UCSD-AML1 (cell line): ENCODE measurements around the gene GSTP1.
A peak's percentile ranks its signal among the peaks of the same experiment; 100 is the strongest.
"Not testable (repeated sequence)": the region's sequence is repeated elsewhere in the genome, so short reads cannot be mapped to it uniquely, and the experiment has no call there.

ENCODE experiments used
- DNase-seq: peaks from one replicate; lab custom pipeline; 2025; ENCODE audit not compliant: unreplicated experiment; lab: John Stamatoyannopoulos, UW

The GSTP1 gene

GRCh38 chr11:67583247-67584204 is at the start of gene GSTP1:
Gene GSTP1, plus strand, starts transcription at chr11:67583812. Its CDS starts 32 bp downstream, at chr11:67583844.
- peak; percentile 78 for DNase-seq

DNA sequence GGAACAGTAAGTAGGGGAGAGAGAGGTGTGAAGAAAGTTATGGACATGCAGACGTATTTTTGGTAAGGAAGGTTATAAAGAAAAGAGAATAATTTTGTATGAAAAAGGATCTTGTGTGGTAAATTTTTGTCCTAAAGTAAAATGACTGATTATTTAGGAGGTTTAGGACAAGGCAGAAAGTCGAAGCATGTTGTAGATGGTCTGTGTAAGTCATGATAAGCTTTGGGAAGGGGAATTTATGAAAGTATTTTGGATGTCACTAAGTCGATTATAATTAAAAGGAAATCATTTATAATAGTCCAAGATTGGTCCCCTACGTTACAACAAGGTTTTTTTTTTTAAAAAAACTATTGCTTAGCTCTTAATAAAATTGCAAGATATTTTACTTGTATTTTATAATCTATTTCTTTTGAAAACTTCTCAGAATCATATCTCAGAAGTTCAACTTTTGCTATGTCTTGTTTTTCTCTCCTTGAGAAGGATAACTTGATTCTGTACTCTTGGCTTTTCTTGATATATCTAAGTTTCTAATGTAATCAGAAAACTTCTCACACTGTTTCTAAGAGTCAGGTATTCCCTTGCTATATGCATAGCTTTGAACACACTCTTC is 49.4 kb upstream of the GSTP1 start:
- no peak for DNase-seq

GRCh38 chr11:67535561-67535960 is 48.1 kb upstream of the GSTP1 start:
- DNase-seq: no peak

GRCh38 chr11:67538306-67538705 is 45.3 kb upstream of the GSTP1 start:
- DNase-seq: no peak

DNA sequence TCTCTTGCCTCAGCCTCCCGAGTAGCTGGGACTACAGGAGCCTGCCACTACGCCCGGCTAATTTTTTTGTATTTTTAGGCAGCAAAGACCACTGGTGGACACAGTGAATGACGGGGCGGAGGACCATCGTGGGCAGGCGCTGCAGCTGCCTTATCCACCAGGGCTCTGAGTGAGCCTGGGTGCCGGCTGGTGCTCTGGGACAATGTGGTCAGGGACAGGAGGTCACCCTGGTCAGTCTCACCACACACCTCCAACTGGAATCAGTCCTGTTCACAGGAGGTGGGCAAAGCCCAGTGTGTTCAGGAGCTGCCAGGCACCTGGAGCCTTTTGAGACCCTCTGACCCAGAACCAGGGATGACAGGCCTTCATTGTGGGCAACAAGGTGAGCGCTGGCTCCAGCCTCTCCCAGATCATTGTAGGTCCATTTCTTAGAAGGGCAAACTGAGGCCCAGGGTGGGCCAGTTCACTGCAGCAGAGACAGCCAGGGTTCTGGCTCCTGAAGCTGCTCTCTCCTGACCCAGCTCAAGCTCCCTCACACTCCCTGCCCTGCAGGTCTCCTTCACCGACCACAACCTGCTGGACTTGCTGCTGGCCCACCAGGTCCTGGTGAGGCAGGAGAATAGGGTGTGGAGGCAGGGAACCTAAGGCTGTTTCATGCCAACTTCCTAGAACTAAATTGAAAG is 44.6 kb upstream of the GSTP1 start:
- DNase-seq: no peak

DNA sequence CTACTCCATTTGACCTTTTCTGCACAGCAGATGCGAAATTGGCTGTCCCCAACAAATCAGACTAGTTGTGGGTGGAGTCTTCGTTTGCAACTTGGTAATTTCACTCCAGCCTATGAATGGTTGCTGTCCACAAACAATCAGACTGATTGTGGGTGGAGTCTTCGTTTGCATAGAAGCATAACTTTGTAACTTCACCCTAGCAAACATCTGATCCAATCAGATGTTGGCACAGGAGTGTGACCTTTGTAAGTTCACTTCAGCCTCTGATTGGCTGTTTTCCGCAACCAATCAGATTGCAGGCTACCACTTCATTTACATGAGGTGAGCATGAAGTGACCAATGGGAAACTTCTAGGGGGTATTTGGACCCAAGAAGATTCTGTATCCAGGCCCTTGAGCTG is 44.1 kb upstream of the GSTP1 start:
- no peak for DNase-seq

DNA sequence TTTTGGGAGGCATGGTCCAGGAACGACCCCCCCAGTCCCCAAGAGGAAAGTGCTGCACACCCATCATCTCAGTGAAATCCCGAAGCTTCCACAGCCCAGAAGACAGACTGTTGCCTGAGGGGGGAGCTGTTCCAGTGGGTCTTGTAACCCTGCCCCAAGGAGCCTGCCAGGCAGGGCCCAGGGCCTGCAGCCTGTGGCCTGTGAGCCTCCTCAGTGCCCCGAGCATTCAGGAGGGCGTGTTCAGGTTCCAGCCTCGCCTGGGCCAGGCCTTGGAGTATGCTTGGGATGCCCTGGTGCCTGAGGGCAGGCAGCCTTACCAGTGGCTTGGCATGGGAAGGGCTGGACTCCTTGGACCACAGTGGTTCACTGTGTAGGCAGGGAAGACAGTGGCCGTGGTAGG is 42.4 kb upstream of the GSTP1 start:
- no peak for DNase-seq

DNA sequence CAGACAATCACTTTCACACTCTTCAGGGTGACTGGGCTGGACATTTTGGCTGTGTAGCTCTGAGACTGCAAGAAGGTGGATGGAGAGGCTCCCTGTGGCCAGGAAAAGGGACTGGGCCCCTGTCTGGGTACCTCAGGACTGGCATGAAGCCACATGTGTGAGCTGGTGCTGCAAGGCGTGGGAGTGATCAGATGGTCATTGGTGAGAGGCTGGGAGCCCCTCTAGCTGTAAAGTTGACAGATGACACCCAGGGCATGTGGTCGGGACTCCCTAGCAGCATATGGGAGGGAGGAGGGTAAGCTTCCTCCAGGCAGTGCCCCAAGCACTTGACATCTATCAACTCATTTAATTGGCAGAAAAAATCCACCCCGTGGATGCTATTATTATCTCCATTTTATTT is 41.4 kb upstream of the GSTP1 start:
- no peak for DNase-seq

- no peak for DNase-seq
Observed at GRCh38 chr11:67542971-67543370, 40.6 kb upstream of the GSTP1 start.

DNA sequence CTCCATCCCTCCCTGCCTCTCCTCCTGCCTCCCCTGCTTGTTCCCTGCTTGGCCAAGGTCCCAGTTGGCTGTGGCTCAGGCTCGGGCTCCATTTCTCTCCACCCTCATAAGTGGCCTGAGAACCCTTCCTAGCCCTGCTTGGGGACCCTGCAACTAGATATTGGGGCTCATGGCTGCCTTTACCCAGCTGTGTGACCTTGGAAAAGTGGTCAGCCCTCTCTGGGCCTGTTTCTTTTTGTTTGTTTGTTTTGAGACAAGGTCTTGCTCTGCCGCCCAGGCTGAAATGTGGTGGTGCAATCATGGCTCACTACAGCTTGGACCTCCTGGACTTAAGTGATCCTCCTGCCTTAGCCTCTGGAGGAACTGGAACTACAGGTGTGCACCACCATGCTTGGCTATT is 40.0 kb upstream of the GSTP1 start:
- DNase-seq: no peak

DNA sequence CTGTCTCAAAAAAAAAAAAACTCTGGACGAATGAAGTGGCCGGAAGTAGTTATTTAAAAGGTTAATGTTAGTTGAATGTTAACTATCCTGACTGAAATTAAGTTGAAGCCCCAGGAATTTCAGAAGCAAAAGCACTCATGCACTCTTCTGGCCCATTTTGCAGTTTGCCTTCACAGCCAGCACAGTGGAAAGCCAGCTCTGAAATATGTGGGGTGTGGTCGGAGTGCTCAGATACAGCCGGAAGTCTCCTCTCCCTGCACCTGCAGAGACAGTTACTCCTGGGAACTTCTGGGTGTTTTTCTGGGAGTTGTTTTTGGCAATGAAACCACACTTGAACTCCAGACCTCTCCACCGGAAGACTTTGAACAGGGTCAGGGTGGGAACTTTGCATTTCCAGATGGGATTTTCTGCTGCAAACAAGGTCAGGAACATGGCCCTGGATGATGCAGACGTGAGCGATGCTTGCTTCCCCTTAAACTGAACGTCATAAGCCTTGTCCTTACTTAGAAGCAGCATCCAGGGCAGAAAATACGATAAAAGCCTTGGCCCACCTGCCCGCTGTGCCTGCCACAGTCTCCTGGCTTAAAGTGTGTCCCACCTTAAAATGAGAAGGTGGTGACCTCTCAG is 38.9 kb upstream of the GSTP1 start:
- no peak for DNase-seq

GRCh38 chr11:67545280-67545679 is 38.3 kb upstream of the GSTP1 start:
- DNase-seq: no peak

- not testable (repeated sequence) for DNase-seq
Observed at GRCh38 chr11:67548112-67548511, 35.5 kb upstream of the GSTP1 start.

DNA sequence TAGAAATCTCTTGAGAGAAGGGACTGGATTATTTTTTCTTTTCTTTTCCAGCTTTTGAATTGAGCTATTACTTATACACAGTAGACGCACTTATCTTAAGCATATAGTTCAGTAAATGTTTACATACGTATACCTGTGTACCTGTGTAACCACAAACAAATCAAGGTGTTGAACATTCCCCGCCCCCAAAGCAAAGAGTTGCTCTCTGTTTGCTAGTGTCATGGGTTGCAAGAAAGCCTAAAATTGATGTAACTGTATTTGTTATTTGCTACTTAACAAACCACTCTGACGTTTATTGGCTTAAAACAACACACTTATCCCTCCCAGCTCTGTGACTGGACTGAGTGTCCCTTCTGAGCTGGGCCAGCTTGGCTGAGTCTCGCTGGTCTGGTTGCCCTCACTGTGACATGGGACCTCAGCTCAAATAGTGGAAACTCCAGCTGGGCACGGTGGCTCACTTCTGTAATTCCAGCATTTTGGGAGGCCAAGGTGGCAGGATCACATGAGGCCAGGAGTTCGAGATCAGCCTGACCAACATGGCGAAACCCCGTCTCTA is 35.0 kb upstream of the GSTP1 start:
- DNase-seq: no peak

GRCh38 chr11:67551127-67551526 is 32.5 kb upstream of the GSTP1 start:
- no peak for DNase-seq

GRCh38 chr11:67551697-67552096 is 31.9 kb upstream of the GSTP1 start:
- not testable (repeated sequence) for DNase-seq

GRCh38 chr11:67556244-67556643 is 27.4 kb upstream of the GSTP1 start:
- no peak for DNase-seq

- no peak for DNase-seq
Observed at GRCh38 chr11:67558084-67558772, 25.4 kb upstream of the GSTP1 start.

- no peak for DNase-seq
Observed at GRCh38 chr11:67561971-67562619, 21.5 kb upstream of the GSTP1 start.
